Epithelial cell of umbilical artery (primary cell): Measurements from ENCODE around the gene NDUFA13. TPM values are rescaled to one million over a fixed set of nuclear protein-coding genes. Genes with fewer than 3 reads are reported as not detected.

Source experiments
- total RNA-seq: library from RNA; depleted of rRNA; stranded (reverse); fragments of >200 nt; gene quantifications from 2 replicates; pipeline ENCODE4 v1.2.3, GENCODE V29; 2014

Gene NDUFA13
- total RNA-seq = 50.8 and 253 TPM in 2 replicates

GRCh38 chr19:19515642-19516519 lies at the start of gene NDUFA13:
Gene NDUFA13, plus strand, starts transcription at chr19:19516225. Its CDS starts 14 bp downstream, at chr19:19516239.

GRCh38 chr19:19514881-19515641 lies 964 bp upstream of the NDUFA13 start, which contains the start of gene TSSK6:
Gene TSSK6, minus strand, starts transcription at chr19:19515548. Its CDS starts 121 bp downstream, at chr19:19515427.

GRCh38 chr19:19528721-19529490 lies 12.9 kb downstream of the NDUFA13 start, which contains the start of gene YJEFN3:
Gene YJEFN3, plus strand, starts transcription at chr19:19528911. Its CDS starts 22 bp downstream, at chr19:19528933.

GRCh38 chr19:19538061-19538784 lies 22.2 kb downstream of the NDUFA13 start, which contains the start of gene CILP2:
Gene CILP2, plus strand, starts transcription at chr19:19538265. Its CDS starts 85 bp downstream, at chr19:19538350.

Other genes with a start within 250 kb of the NDUFA13 start
- under 0.01 TPM in 1 of 2 replicates, not detected in the other for gene TM6SF2, start 242.9 kb upstream of the NDUFA13 start, total RNA-seq
- 15.6 and 20.1 TPM in 2 replicates for gene SUGP1, start 195.7 kb upstream of the NDUFA13 start, total RNA-seq
- gene MAU2, start 195.4 kb upstream of the NDUFA13 start, total RNA-seq = 24.7 and 27.4 TPM in 2 replicates
- gene GATAD2A, start 110.5 kb upstream of the NDUFA13 start, total RNA-seq = 46.8 and 51.0 TPM in 2 replicates
- gene TSSK6, start 677 bp upstream of the NDUFA13 start, total RNA-seq = 0.32 and 0.76 TPM in 2 replicates
- under 0.01 and 1.2 TPM in 2 replicates for gene YJEFN3, start 12.7 kb downstream of the NDUFA13 start, total RNA-seq
- not detected in 2 replicates for gene CILP2, start 22.0 kb downstream of the NDUFA13 start, total RNA-seq
- gene PBX4, start 102.5 kb downstream of the NDUFA13 start, total RNA-seq = not detected in 2 replicates
- gene LPAR2, start 112.0 kb downstream of the NDUFA13 start, total RNA-seq = 0.30 and 0.32 TPM in 2 replicates
- 4.3 and 10.7 TPM in 2 replicates for gene GMIP, start 127.4 kb downstream of the NDUFA13 start, total RNA-seq
- 21.6 and 49.7 TPM in 2 replicates for gene ATP13A1, start 147.5 kb downstream of the NDUFA13 start, total RNA-seq
- 8.1 and 13.4 TPM in 2 replicates for gene ZNF101, start 152.6 kb downstream of the NDUFA13 start, total RNA-seq
- 4.9 and 5.3 TPM in 2 replicates for gene ZNF14, start 216.9 kb downstream of the NDUFA13 start, total RNA-seq